ENCODE data around the gene DIPK1C. TPM values are rescaled to one million over a fixed set of nuclear protein-coding genes. Genes with fewer than 3 reads are reported as not detected.

Gene DIPK1C
- total and polyA plus RNA-seq, 2 experiments from 2014 or later: 0.28 to 0.40 TPM

GRCh38 chr18:74422541-74422940 lies 34.6 kb downstream of the DIPK1C start:
- TF ChIP-seq EZH2 (IDR thresholded peaks at IDR 0.05; ENCODE audit: borderline replicate concordance) (no peak), EZH2phosphoT487 (IDR thresholded peaks at IDR 0.05; ENCODE audit: low read depth, severe bottlenecking, unreplicated experiment) (no peak), CTCF (IDR thresholded peaks at IDR 0.05; ENCODE audit: poor library complexity) (no peak)
- Histone ChIP-seq H3K79me2 (no peaks in the 10 kb centered on the region), H3K4me2 (no peak overlapping the region), H3K9me3 (ENCODE audit: low read depth) (no peaks in the 10 kb centered on the region), H3K4me3 (no peak overlapping the region), H2AFZ (no peak overlapping the region), H3K27me3 (no peaks in the 10 kb centered on the region), H4K20me1 (ENCODE audit: insufficient read depth, poor library complexity, severe bottlenecking) (no peaks in the 10 kb centered on the region), H3K27ac (no peak overlapping the region), H3K9me2 (replicated peaks; ENCODE audit: insufficient read depth) (no peaks in the 10 kb centered on the region), H3K36me3 (replicated peaks; ENCODE audit: insufficient read depth, low read depth) (no peaks in the 10 kb centered on the region), H3K4me1 (ENCODE audit: insufficient read depth) (no peaks in the 10 kb centered on the region)
- 85% methylated on average over 3 of the region's 3 CpGs for WGBS (ENCODE audit: low lambda C conversion rate, missing lambda C conversion rate)
- DNase-seq (ENCODE audit: low spot score): no peak

- Histone ChIP-seq H3K9me2 (replicated peaks; ENCODE audit: insufficient read depth) (no peaks in the 10 kb centered on the region), H3K4me2 (no peak overlapping the region), H3K27me3 (no peaks in the 10 kb centered on the region), H3K4me1 (ENCODE audit: insufficient read depth) (no peaks in the 10 kb centered on the region), H3K27ac (no peak overlapping the region), H2AFZ (no peak overlapping the region), H3K36me3 (replicated peaks; ENCODE audit: insufficient read depth, low read depth) (no peaks in the 10 kb centered on the region), H3K4me3 (no peak overlapping the region), H3K9me3 (ENCODE audit: low read depth) (no peaks in the 10 kb centered on the region), H4K20me1 (ENCODE audit: insufficient read depth, poor library complexity, severe bottlenecking) (no peaks in the 10 kb centered on the region), H3K79me2 (no peaks in the 10 kb centered on the region)
- no peak for TF ChIP-seq CTCF (IDR thresholded peaks at IDR 0.05; ENCODE audit: poor library complexity)
- TF ChIP-seq EZH2phosphoT487 (IDR thresholded peaks at IDR 0.05; ENCODE audit: low read depth, severe bottlenecking, unreplicated experiment): no peak
- no peak for TF ChIP-seq EZH2 (IDR thresholded peaks at IDR 0.05; ENCODE audit: borderline replicate concordance)
- 87% methylated on average over 5 of the region's 5 CpGs for WGBS (ENCODE audit: low lambda C conversion rate, missing lambda C conversion rate)
- DNase-seq (ENCODE audit: low spot score): no peak
Observed at GRCh38 chr18:74420926-74421325, 36.2 kb downstream of the DIPK1C start.

GRCh38 chr18:74420481-74420880 lies 36.6 kb downstream of the DIPK1C start:
- Histone ChIP-seq H3K36me3 (replicated peaks; ENCODE audit: insufficient read depth, low read depth) (no peaks in the 10 kb centered on the region), H3K4me3 (no peak overlapping the region), H3K9me2 (replicated peaks; ENCODE audit: insufficient read depth) (no peaks in the 10 kb centered on the region), H3K4me2 (no peak overlapping the region), H3K9me3 (ENCODE audit: low read depth) (no peaks in the 10 kb centered on the region), H4K20me1 (ENCODE audit: insufficient read depth, poor library complexity, severe bottlenecking) (no peaks in the 10 kb centered on the region), H3K27ac (no peak overlapping the region), H3K79me2 (no peaks in the 10 kb centered on the region), H3K4me1 (ENCODE audit: insufficient read depth) (no peaks in the 10 kb centered on the region), H2AFZ (no peak overlapping the region), H3K27me3 (no peaks in the 10 kb centered on the region)
- DNase-seq (ENCODE audit: low spot score): no peak
- WGBS (ENCODE audit: low lambda C conversion rate, missing lambda C conversion rate): 86% methylated on average over 2 of the region's 2 CpGs
- no peak for TF ChIP-seq CTCF (IDR thresholded peaks at IDR 0.05; ENCODE audit: poor library complexity)
- no peak for TF ChIP-seq EZH2 (IDR thresholded peaks at IDR 0.05; ENCODE audit: borderline replicate concordance)
- no peak for TF ChIP-seq EZH2phosphoT487 (IDR thresholded peaks at IDR 0.05; ENCODE audit: low read depth, severe bottlenecking, unreplicated experiment)

- Histone ChIP-seq H3K9me2 (replicated peaks; ENCODE audit: insufficient read depth) (no peaks in the 10 kb centered on the region), H3K4me2 (no peak overlapping the region), H3K4me1 (ENCODE audit: insufficient read depth) (no peaks in the 10 kb centered on the region), H3K36me3 (replicated peaks; ENCODE audit: insufficient read depth, low read depth) (no peaks in the 10 kb centered on the region), H2AFZ (no peak overlapping the region), H3K79me2 (no peaks in the 10 kb centered on the region), H3K27me3 (no peaks in the 10 kb centered on the region), H3K9me3 (ENCODE audit: low read depth) (no peaks in the 10 kb centered on the region), H3K4me3 (no peak overlapping the region), H3K27ac (no peak overlapping the region), H4K20me1 (ENCODE audit: insufficient read depth, poor library complexity, severe bottlenecking) (no peaks in the 10 kb centered on the region)
- 72% methylated on average over 4 of the region's 4 CpGs for WGBS (ENCODE audit: low lambda C conversion rate, missing lambda C conversion rate)
- TF ChIP-seq EZH2 (IDR thresholded peaks at IDR 0.05; ENCODE audit: borderline replicate concordance): no peak
- no peak for TF ChIP-seq EZH2phosphoT487 (IDR thresholded peaks at IDR 0.05; ENCODE audit: low read depth, severe bottlenecking, unreplicated experiment)
- no peak for TF ChIP-seq CTCF (IDR thresholded peaks at IDR 0.05; ENCODE audit: poor library complexity)
- no peak for DNase-seq (ENCODE audit: low spot score)
Observed at GRCh38 chr18:74419761-74420160, 37.3 kb downstream of the DIPK1C start.

Data from hepatocyte (in vitro differentiated cells).